ENCODE measurements around the gene MAP3K21.
A peak's percentile ranks its signal among the peaks of the same experiment; 100 is the strongest.

MAP3K21 gene

DNA sequence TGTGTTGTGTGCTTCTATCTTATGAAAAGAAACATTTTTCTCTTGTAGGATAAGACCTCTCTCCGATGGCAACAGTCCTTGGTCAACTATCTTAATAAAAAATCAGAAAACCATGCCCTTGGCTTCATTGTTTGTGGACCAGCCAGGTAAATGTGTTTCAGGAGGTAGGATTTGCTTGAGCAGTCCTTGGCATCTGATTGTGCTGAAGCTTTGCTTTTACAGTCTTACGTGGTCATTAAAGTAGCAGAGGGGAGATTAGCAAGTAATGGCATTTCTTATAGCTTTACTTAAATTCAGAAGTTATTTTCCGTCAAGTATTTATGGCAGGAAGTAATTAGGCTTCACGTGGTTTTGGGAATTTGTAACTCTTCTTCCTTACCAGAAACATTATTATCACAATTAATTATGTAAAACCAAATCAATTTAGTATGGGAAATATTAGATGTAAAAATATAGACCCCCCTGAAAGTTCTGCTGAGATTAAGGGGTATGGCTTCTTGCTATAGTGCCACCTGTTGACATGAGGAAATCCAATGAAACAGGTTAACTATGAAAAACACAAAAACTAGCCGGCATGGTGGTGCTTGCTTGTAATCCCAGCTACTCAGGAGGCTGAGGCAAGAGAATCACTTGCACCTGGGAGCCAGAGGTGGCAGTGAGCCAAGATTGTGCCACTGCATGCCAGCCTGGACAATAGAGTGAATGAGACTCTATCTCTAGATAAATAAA, 49.0 kb downstream of the MAP3K21 start:
- no peak overlapping the region for H3K4me3 ChIP-seq (ENCODE audit: low read depth, low read length)
- no peak overlapping the region for H3K27ac ChIP-seq (ENCODE audit: extremely low read depth, low read depth, low read length)
- ChIA-PET CTCF (interaction anchor here (0.6 to 3.9 kb wide), 5 partner anchors 12 to 605 kb away, joined by 3 to 21 read pairs (median 4); no protein-coding TSS in a partner anchor), POLR2A (no interaction called here)
- TF ChIP-seq ZNF510 (tag by site-specific recombination; IDR thresholded peaks at IDR 0.05; ENCODE audit: insufficient replicate concordance) (no peak), ZNF560 (tag by site-specific recombination; IDR thresholded peaks at IDR 0.05; ENCODE audit: borderline replicate concordance) (no peak), ZNF624 (tag by site-specific recombination; IDR thresholded peaks at IDR 0.05) (no peak), ZNF521 (tag by site-specific recombination; IDR thresholded peaks at IDR 0.05) (no peak), ZNF768 (tag by site-specific recombination; IDR thresholded peaks at IDR 0.05) (no peak), SCRT1 (tag by site-specific recombination; IDR thresholded peaks at IDR 0.05; ENCODE audit: borderline replicate concordance) (peak; percentile 60; the same call in 1 of the 2 replicates), SCRT2 (tag by site-specific recombination; IDR thresholded peaks at IDR 0.05) (peak; percentile 91)
- TF ChIP-seq, protein P1, sequence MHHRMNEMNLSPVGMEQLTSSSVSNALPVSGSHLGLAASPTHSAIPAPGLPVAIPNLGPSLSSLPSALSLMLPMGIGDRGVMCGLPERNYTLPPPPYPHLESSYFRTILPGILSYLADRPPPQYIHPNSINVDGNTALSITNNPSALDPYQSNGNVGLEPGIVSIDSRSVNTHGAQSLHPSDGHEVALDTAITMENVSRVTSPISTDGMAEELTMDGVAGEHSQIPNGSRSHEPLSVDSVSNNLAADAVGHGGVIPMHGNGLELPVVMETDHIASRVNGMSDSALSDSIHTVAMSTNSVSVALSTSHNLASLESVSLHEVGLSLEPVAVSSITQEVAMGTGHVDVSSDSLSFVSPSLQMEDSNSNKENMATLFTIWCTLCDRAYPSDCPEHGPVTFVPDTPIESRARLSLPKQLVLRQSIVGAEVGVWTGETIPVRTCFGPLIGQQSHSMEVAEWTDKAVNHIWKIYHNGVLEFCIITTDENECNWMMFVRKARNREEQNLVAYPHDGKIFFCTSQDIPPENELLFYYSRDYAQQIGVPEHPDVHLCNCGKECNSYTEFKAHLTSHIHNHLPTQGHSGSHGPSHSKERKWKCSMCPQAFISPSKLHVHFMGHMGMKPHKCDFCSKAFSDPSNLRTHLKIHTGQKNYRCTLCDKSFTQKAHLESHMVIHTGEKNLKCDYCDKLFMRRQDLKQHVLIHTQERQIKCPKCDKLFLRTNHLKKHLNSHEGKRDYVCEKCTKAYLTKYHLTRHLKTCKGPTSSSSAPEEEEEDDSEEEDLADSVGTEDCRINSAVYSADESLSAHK (tag by site-specific recombination; IDR thresholded peaks at IDR 0.05) = no peak
- H3K9me3 ChIP-seq (ENCODE audit: control insufficient read depth, insufficient read depth, low read depth, low read length) = no peaks in the 10 kb centered on the region
- H3K4me1 ChIP-seq (ENCODE audit: control insufficient read depth, insufficient read depth, low read length) = no peaks in the 10 kb centered on the region
- peaks cover 61 to 79% of the 10 kb centered on the region in 2 experiments for H3K36me3 ChIP-seq (ENCODE audit: control insufficient read depth in 2 of 2, insufficient read depth in 1 of 2, low read length in 2 of 2)

DNA sequence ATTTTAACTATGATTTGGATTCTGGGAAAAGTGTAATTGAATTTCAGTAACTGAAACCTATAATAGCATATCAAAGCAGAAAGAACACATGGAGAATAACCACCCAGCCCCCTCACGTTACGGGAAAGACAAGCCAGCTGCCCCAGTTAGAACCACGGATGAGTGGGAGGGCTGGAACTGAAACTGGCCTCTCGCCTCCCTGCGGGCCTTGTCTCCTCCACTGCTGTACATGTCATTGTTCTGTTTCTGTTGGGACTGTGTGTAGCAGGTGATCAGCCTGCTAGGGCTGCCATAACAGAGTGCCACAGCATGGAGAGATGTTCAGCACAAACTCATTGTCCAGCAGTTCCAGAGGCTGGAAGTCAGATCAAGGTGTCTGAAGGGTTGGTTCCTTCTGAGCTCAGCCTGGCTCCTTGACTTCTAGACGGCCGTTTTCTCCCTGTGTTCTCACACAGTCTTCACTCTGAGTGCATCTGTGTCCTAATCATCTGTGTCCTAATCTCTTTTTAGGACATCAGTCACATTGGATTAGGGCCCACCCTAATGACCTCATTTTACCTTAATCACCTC, 52.4 kb downstream of the MAP3K21 start:
- H3K4me3 ChIP-seq (ENCODE audit: low read depth, low read length) = no peak overlapping the region
- no peak for TF ChIP-seq ZNF248 (tag by site-specific recombination; IDR thresholded peaks at IDR 0.05)
- TF ChIP-seq, protein P2, sequence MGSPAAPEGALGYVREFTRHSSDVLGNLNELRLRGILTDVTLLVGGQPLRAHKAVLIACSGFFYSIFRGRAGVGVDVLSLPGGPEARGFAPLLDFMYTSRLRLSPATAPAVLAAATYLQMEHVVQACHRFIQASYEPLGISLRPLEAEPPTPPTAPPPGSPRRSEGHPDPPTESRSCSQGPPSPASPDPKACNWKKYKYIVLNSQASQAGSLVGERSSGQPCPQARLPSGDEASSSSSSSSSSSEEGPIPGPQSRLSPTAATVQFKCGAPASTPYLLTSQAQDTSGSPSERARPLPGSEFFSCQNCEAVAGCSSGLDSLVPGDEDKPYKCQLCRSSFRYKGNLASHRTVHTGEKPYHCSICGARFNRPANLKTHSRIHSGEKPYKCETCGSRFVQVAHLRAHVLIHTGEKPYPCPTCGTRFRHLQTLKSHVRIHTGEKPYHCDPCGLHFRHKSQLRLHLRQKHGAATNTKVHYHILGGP (tag by site-specific recombination; IDR thresholded peaks at IDR 0.05) = no peak
- TF ChIP-seq ZNF548 (tag by site-specific recombination; IDR thresholded peaks at IDR 0.05) = peak; percentile 97
- H3K36me3 ChIP-seq (ENCODE audit: control insufficient read depth in 2 of 2, insufficient read depth in 1 of 2, low read length in 2 of 2) = peaks cover 76 to 85% of the 10 kb centered on the region in 2 experiments
- H3K27ac ChIP-seq (ENCODE audit: extremely low read depth, low read depth, low read length) = no peak overlapping the region
- ChIA-PET CTCF (no interaction called here), POLR2A (no interaction called here)
- no peaks in the 10 kb centered on the region for H3K4me1 ChIP-seq (ENCODE audit: control insufficient read depth, insufficient read depth, low read length)
- H3K9me3 ChIP-seq (ENCODE audit: control insufficient read depth, insufficient read depth, low read depth, low read length) = no peaks in the 10 kb centered on the region; the same call in 1 of the 2 replicates

DNA sequence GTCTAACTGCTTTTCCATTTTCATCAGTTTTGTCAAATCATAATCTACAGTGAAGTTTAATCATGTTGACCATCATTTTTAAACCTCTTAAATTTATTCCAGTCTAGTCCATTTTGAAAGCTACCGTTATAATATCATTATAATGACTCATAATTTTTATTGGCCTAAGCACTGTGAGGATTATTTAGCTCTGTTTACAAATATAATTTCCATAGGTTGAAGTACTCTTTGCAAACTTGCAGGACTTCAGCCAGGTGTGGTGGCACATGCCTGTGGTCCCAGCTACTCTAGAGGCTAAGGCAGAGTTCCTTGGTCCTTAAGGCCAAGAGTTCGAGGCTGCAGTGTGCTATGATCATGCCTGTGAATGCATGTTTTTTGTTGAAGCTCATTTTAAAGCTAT, 54.3 kb downstream of the MAP3K21 start:
- POLR2A ChIA-PET = no interaction called here
- no peaks in the 10 kb centered on the region for H3K4me1 ChIP-seq (ENCODE audit: control insufficient read depth, insufficient read depth, low read length)
- H3K36me3 ChIP-seq (ENCODE audit: control insufficient read depth in 2 of 2, insufficient read depth in 1 of 2, low read length in 2 of 2) = peaks cover 73 to 76% of the 10 kb centered on the region in 2 experiments
- no peaks in the 10 kb centered on the region; the same call in 1 of the 2 replicates for H3K9me3 ChIP-seq (ENCODE audit: control insufficient read depth, insufficient read depth, low read depth, low read length)
- H3K27ac ChIP-seq (ENCODE audit: extremely low read depth, low read depth, low read length) = no peak overlapping the region
- no peak overlapping the region for H3K4me3 ChIP-seq (ENCODE audit: low read depth, low read length)
- CTCF ChIA-PET = interaction anchor here (1.1 kb wide), 1 partner anchor 18 kb away, joined by 7 read pairs; no protein-coding TSS in a partner anchor
- TF ChIP-seq, protein P3, sequence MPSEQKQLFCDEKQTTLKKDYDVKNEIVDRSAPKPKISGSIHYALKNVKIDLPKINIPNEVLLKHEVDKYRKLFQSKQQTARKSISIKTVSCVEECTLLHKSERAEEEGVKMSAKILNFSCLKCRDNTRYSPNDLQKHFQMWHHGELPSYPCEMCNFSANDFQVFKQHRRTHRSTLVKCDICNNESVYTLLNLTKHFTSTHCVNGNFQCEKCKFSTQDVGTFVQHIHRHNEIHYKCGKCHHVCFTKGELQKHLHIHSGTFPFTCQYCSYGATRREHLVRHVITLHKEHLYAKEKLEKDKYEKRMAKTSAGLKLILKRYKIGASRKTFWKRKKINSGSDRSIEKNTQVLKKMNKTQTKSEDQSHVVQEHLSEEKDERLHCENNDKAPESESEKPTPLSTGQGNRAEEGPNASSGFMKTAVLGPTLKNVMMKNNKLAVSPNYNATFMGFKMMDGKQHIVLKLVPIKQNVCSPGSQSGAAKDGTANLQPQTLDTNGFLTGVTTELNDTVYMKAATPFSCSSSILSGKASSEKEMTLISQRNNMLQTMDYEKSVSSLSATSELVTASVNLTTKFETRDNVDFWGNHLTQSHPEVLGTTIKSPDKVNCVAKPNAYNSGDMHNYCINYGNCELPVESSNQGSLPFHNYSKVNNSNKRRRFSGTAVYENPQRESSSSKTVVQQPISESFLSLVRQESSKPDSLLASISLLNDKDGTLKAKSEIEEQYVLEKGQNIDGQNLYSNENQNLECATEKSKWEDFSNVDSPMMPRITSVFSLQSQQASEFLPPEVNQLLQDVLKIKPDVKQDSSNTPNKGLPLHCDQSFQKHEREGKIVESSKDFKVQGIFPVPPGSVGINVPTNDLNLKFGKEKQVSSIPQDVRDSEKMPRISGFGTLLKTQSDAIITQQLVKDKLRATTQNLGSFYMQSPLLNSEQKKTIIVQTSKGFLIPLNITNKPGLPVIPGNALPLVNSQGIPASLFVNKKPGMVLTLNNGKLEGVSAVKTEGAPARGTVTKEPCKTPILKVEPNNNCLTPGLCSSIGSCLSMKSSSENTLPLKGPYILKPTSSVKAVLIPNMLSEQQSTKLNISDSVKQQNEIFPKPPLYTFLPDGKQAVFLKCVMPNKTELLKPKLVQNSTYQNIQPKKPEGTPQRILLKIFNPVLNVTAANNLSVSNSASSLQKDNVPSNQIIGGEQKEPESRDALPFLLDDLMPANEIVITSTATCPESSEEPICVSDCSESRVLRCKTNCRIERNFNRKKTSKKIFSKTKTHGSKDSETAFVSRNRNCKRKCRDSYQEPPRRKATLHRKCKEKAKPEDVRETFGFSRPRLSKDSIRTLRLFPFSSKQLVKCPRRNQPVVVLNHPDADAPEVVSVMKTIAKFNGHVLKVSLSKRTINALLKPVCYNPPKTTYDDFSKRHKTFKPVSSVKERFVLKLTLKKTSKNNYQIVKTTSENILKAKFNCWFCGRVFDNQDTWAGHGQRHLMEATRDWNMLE (tag by site-specific recombination; conservative IDR thresholded peaks at IDR 0.05; ENCODE audit: low read depth) = no peak
- no peak for TF ChIP-seq SCRT1 (tag by site-specific recombination; IDR thresholded peaks at IDR 0.05; ENCODE audit: borderline replicate concordance)
- no peak for TF ChIP-seq ZNF792 (tag by site-specific recombination; IDR thresholded peaks at IDR 0.05)
- TF ChIP-seq, protein P4, sequence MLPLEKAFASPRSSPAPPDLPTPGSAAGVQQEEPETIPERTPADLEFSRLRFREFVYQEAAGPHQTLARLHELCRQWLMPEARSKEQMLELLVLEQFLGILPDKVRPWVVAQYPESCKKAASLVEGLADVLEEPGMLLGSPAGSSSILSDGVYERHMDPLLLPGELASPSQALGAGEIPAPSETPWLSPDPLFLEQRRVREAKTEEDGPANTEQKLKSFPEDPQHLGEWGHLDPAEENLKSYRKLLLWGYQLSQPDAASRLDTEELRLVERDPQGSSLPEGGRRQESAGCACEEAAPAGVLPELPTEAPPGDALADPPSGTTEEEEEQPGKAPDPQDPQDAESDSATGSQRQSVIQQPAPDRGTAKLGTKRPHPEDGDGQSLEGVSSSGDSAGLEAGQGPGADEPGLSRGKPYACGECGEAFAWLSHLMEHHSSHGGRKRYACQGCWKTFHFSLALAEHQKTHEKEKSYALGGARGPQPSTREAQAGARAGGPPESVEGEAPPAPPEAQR (tag by site-specific recombination; IDR thresholded peaks at IDR 0.05) = no peak
- TF ChIP-seq ZNF184 (tag by site-specific recombination; IDR thresholded peaks at IDR 0.05) = no peak
- no peak for TF ChIP-seq ZNF354C (tag by site-specific recombination; IDR thresholded peaks at IDR 0.05; ENCODE audit: borderline replicate concordance, low read depth)
- TF ChIP-seq MZF1 (tag by site-specific recombination; IDR thresholded peaks at IDR 0.05; ENCODE audit: borderline replicate concordance) = no peak
- TF ChIP-seq ZNF530 (tag by site-specific recombination; IDR thresholded peaks at IDR 0.05; ENCODE audit: low read depth) = no peak

Data from HEK293 (cell line).